Kidney glomerular epithelial cell (primary cell): Measurements from ENCODE around the gene OXER1.

ENCODE experiments used
- DNase-seq: peaks from one replicate; lab custom pipeline; 2025; lab: John Stamatoyannopoulos, UW

OXER1 gene

GRCh38 chr2:42764096-42764495 is at the start of gene OXER1:
Gene OXER1 (minus strand): TSS chr2:42764135. CDS start chr2:42764062, 73 bp downstream.
- DNase-seq, result no peak

- DNase-seq, result peak; percentile 21
Measured at GRCh38 chr2:42812899-42813479, 49.1 kb upstream of the OXER1 start.

- DNase-seq, result no peak
Measured at GRCh38 chr2:42810971-42811811, 47.3 kb upstream of the OXER1 start.

- DNase-seq, result peak; percentile 88
Measured at GRCh38 chr2:42810121-42810970, 46.4 kb upstream of the OXER1 start.

GRCh38 chr2:42809819-42810120 is 45.8 kb upstream of the OXER1 start:
- DNase-seq, result peak; percentile 76

GRCh38 chr2:42809131-42809818 is 45.3 kb upstream of the OXER1 start:
- DNase-seq, result no peak

- no peak for DNase-seq
Measured at GRCh38 chr2:42808301-42808700, 44.4 kb upstream of the OXER1 start.

GRCh38 chr2:42806786-42807185 is 42.9 kb upstream of the OXER1 start:
- no peak for DNase-seq

GRCh38 chr2:42804891-42805290 is 41.0 kb upstream of the OXER1 start:
- DNase-seq, result no peak

- no peak for DNase-seq
Measured at GRCh38 chr2:42804338-42804737, 40.4 kb upstream of the OXER1 start.

- no peak for DNase-seq
Measured at GRCh38 chr2:42802150-42802549, 38.2 kb upstream of the OXER1 start.

- DNase-seq, result no peak
Measured at GRCh38 chr2:42801381-42801780, 37.4 kb upstream of the OXER1 start.

GRCh38 chr2:42800981-42801380 is 37.0 kb upstream of the OXER1 start:
- DNase-seq, result no peak

GRCh38 chr2:42800461-42800962 is 36.6 kb upstream of the OXER1 start:
- no peak for DNase-seq

GRCh38 chr2:42799881-42800280 is 35.9 kb upstream of the OXER1 start:
- DNase-seq, result no peak

- DNase-seq, result no peak
Measured at GRCh38 chr2:42797281-42797680, 33.3 kb upstream of the OXER1 start.

GRCh38 chr2:42796427-42797248 is 32.7 kb upstream of the OXER1 start:
- DNase-seq, result no peak

GRCh38 chr2:42795841-42796301 is 31.9 kb upstream of the OXER1 start:
- DNase-seq, result no peak

- no peak for DNase-seq
Measured at GRCh38 chr2:42795275-42795674, 31.3 kb upstream of the OXER1 start.

GRCh38 chr2:42794271-42795046 is 30.5 kb upstream of the OXER1 start:
- no peak for DNase-seq
